ENCODE results near the gene TRAF6. TPM values are rescaled to one million over a fixed set of nuclear protein-coding genes. Genes with fewer than 3 reads are reported as not detected.

The TRAF6 gene
- total and polyA plus RNA-seq, 9 of the 15 experiments (the other 6 are each of a cell fraction or from before 2014, with no cell fraction given) = 2.0 to 13.1 (median 8.2) TPM

- H3K4me2 ChIP-seq (ENCODE audit: insufficient read depth, low read length) = no peak overlapping the region
- H2AFZ ChIP-seq (ENCODE audit: low read depth, low read length) = no peak overlapping the region
- H3K36me3 ChIP-seq (ENCODE audit: control insufficient read depth, insufficient read depth, low read length) = no peaks in the 10 kb centered on the region
- H3K9ac ChIP-seq (ENCODE audit: insufficient read depth in 1 of 2, low read depth in 2 of 2, low read length in 2 of 2) = no peak overlapping the region
- peaks cover 9 to 41% of the 10 kb centered on the region in 2 experiments; a peak in 4 of 5 replicates for H3K27me3 ChIP-seq (ENCODE audit: control insufficient read depth in 2 of 2, insufficient read depth in 2 of 2, low read length in 2 of 2)
- BruUV-seq (replicated peaks) = no TSS peak
- H3K4me1 ChIP-seq (replicated peaks in 1 of 2; ENCODE audit: control insufficient read depth in 2 of 2, insufficient read depth in 2 of 2, low read length in 2 of 2) = no peaks in the 10 kb centered on the region
- no peak overlapping the region for H3K4me3 ChIP-seq
- ChIA-PET CTCF (ENCODE audit: low intra/inter-chr PET ratio) (no interaction called here), POLR2A (no interaction called here)
- in situ Hi-C loops (cut with MboI) (no loop called here), intact Hi-C loops (cut with micrococcal nuclease) (no loop called here)
- DNase-seq (ENCODE audit: extremely low read depth in 1 of 4, low spot score in 3 of 4) (no peak), FAIRE-seq (no peak), ATAC-seq (no peak)
- 3% methylated on average over 15 of the region's 15 CpGs for WGBS (ENCODE audit: insufficient coverage, low coverage, missing lambda C conversion rate)
- no peak overlapping the region for H3K27ac ChIP-seq (ENCODE audit: extremely low read depth, low read depth, low read length)
- H4K20me1 ChIP-seq (replicated peaks; ENCODE audit: control insufficient read depth, insufficient read depth, low read length) = no peaks in the 10 kb centered on the region
- no peak for TF ChIP-seq BCL6 (CRISPR knock-in tag; IDR thresholded peaks at IDR 0.05)
- TF ChIP-seq CCAR2 (IDR thresholded peaks at IDR 0.05; ENCODE audit: low read depth, low read length) = no peak
- no peak for TF ChIP-seq ZNF609 (CRISPR knock-in tag; IDR thresholded peaks at IDR 0.05; ENCODE audit: borderline replicate concordance)
- no peak for TF ChIP-seq FOXK2 (conservative IDR thresholded peaks at IDR 0.05 in 1 of 2, IDR thresholded peaks at IDR 0.05 in 1 of 2; ENCODE audit: low read depth in 2 of 2)
- H3K9me3 ChIP-seq (replicated peaks; ENCODE audit: control insufficient read depth, insufficient read depth, low read depth, low read length) = no peaks in the 10 kb centered on the region
- no peaks in the 10 kb centered on the region for H3K9me1 ChIP-seq (ENCODE audit: control insufficient read depth, insufficient read depth, low read length)
- H3K79me2 ChIP-seq (ENCODE audit: control insufficient read depth, insufficient read depth, low read length) = no peaks in the 10 kb centered on the region
Observed at GRCh38 chr11:36462321-36462720, 47.8 kb downstream of the TRAF6 start.
